Loucy (cell line): ENCODE results near the gene MMP19.

Experiments
- H2AFZ ChIP-seq: fragments of 200-600 bp; sonication (generic); 2 replicates; pipeline ENCODE4 v1.6.0; 2016; ENCODE audit warnings: antibody characterized with exemption, mild to moderate bottlenecking, low read length, moderate library complexity
- H3F3A ChIP-seq: fragments of 200-600 bp; 2 replicates; pipeline ENCODE4 v1.6.0; 2016; ENCODE audit warnings: antibody characterized with exemption, low read depth, mild to moderate bottlenecking
- H3K27me3 ChIP-seq: fragments of 200-600 bp; sonication (generic); 2 replicates; pipeline ENCODE4 v1.6.1; 2014; ENCODE audit warnings: low read length, mild to moderate bottlenecking; ENCODE audit not compliant: insufficient read depth, poor library complexity, severe bottlenecking
- H3K36me3 ChIP-seq: fragments of 200-600 bp; sonication (generic); 2 replicates; pipeline ENCODE4 v1.6.1; 2016; ENCODE audit warnings: low read length; ENCODE audit not compliant: insufficient read depth
- H3K4me1 ChIP-seq: fragments of 200-600 bp; sonication (generic); 2 replicates; pipeline ENCODE4 v1.5.1; 2014; ENCODE audit warnings: low read length, mild to moderate bottlenecking; ENCODE audit not compliant: insufficient read depth, poor library complexity, severe bottlenecking
- H3K4me2 ChIP-seq: fragments of 200-600 bp; sonication (generic); 2 replicates; pipeline ENCODE4 v1.6.0; 2014; ENCODE audit warnings: antibody characterized with exemption, low read length, low read depth, mild to moderate bottlenecking; ENCODE audit not compliant: poor library complexity, severe bottlenecking
- H3K4me3 ChIP-seq: fragments of 200-600 bp; sonication (generic); 2 replicates; pipeline ENCODE4 v1.5.1; 2014; ENCODE audit warnings: low read length, mild to moderate bottlenecking, mixed read lengths; ENCODE audit not compliant: poor library complexity, severe bottlenecking
- H3K79me2 ChIP-seq: fragments of 200-600 bp; sonication (generic); 2 replicates; pipeline ENCODE4 v1.6.1; 2014; ENCODE audit warnings: low read length; ENCODE audit not compliant: insufficient read depth
- H3K9ac ChIP-seq: fragments of 200-600 bp; sonication (generic); 2 replicates; pipeline ENCODE4 v1.6.0; 2014; ENCODE audit warnings: mild to moderate bottlenecking, low read depth, low read length, moderate library complexity; ENCODE audit not compliant: poor library complexity, severe bottlenecking
- H3K9me2 ChIP-seq: fragments of 200-600 bp; sonication (generic); replicated peaks from 2 replicates; pipeline ENCODE4 v1.6.1; 2016; ENCODE audit warnings: low read depth, low read length, mixed read lengths
- H3K9me3 ChIP-seq: fragments of 200-600 bp; sonication (generic); 2 replicates; pipeline ENCODE4 v1.6.1; 2014; ENCODE audit warnings: mild to moderate bottlenecking, antibody characterized with exemption, low read length, low read depth; ENCODE audit not compliant: insufficient read depth
- H4K20me1 ChIP-seq: fragments of 200-600 bp; sonication (generic); 2 replicates; pipeline ENCODE4 v1.6.0; 2014; ENCODE audit warnings: antibody characterized with exemption, low read length, mild to moderate bottlenecking; ENCODE audit not compliant: insufficient read depth, poor library complexity, severe bottlenecking
- EZH2phosphoT487 ChIP-seq: fragments of 200-600 bp; IDR thresholded peaks from 2 replicates; pipeline ENCODE4 v1.6.1; 2018; ENCODE audit warnings: antibody characterized with exemption, mild to moderate bottlenecking, moderate library complexity, borderline replicate concordance
- TF ChIP-seq, protein P1 (sequence below): fragments of 200-600 bp; sonication (generic); conservative IDR thresholded peaks from 2 replicates; pipeline ENCODE4 v1.5.1; 2014; ENCODE audit warnings: mild to moderate bottlenecking, antibody characterized with exemption, low read length

The MMP19 gene

GRCh38 chr12:55789893-55790292 lies 52.8 kb downstream of the MMP19 start:
- Histone ChIP-seq H3K4me1 (no peaks in the 10 kb centered on the region), H3K9me2 (no peaks in the 10 kb centered on the region), H3K4me3 (no peak overlapping the region), H3K36me3 (peaks cover 87% of the 10 kb centered on the region), H3K27me3 (no peaks in the 10 kb centered on the region), H4K20me1 (no peaks in the 10 kb centered on the region), H3K9ac (no peak overlapping the region), H3K4me2 (no peak overlapping the region), H2AFZ (no peak overlapping the region), H3K9me3 (no peaks in the 10 kb centered on the region), H3F3A (no peaks in the 10 kb centered on the region), H3K79me2 (0 out of 2 replicates have a peak, but pooled peaks cover 4% of the 10 kb centered on the region)
- TF ChIP-seq EZH2phosphoT487, result no peak
- TF ChIP-seq, protein P1, sequence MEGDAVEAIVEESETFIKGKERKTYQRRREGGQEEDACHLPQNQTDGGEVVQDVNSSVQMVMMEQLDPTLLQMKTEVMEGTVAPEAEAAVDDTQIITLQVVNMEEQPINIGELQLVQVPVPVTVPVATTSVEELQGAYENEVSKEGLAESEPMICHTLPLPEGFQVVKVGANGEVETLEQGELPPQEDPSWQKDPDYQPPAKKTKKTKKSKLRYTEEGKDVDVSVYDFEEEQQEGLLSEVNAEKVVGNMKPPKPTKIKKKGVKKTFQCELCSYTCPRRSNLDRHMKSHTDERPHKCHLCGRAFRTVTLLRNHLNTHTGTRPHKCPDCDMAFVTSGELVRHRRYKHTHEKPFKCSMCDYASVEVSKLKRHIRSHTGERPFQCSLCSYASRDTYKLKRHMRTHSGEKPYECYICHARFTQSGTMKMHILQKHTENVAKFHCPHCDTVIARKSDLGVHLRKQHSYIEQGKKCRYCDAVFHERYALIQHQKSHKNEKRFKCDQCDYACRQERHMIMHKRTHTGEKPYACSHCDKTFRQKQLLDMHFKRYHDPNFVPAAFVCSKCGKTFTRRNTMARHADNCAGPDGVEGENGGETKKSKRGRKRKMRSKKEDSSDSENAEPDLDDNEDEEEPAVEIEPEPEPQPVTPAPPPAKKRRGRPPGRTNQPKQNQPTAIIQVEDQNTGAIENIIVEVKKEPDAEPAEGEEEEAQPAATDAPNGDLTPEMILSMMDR, result no peak

DNA sequence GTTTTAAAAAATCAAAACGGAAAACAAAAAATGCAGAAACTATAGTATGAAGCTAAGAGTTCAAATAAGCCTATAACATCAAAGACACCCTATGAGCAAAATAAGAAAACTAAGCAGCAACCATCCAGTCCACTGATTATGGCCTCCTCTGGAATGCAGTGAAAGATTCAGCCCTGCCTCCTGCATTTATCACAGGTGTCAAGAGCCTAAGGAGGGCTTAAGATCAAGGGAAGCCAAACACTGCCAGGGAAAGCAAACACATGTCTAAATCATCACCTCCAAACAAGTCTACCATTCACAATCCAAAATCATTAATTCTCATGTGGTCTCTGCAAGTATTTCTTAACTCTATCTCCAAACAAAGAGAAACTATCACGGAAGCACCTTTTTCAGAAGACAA lies 53.6 kb downstream of the MMP19 start:
- Histone ChIP-seq H3K36me3 (peaks cover 88% of the 10 kb centered on the region), H3K9me2 (no peaks in the 10 kb centered on the region), H3K9ac (no peak overlapping the region), H3K4me2 (no peak overlapping the region), H4K20me1 (no peaks in the 10 kb centered on the region), H2AFZ (no peak overlapping the region), H3F3A (no peaks in the 10 kb centered on the region), H3K9me3 (no peaks in the 10 kb centered on the region), H3K4me1 (no peaks in the 10 kb centered on the region), H3K79me2 (0 out of 2 replicates have a peak, but pooled peaks cover 4% of the 10 kb centered on the region), H3K4me3 (no peak overlapping the region), H3K27me3 (no peaks in the 10 kb centered on the region)
- TF ChIP-seq EZH2phosphoT487, result no peak
- TF ChIP-seq, protein P1, result no peak

DNA sequence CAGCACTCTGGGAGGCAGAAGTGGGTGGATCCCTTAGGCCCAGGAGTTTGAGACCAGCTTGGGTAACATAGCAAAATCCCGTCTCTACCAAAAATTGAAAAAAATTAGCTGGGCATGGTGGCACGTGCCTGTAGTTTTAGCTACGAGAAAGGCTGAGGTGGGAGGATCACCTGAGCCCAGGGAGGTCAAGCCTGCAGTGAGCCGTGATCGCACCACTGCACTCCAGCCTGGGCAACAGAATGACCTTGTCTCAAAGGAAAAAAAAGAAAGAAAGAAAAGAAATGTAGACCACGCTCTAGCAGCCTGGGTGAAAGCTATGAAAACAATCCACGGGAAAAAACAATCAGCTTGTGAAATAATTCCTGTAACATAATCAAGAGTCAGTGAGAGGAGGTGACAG lies 54.2 kb downstream of the MMP19 start:
- Histone ChIP-seq H3K9me2 (no peaks in the 10 kb centered on the region), H3K4me3 (no peak overlapping the region), H3K9me3 (no peaks in the 10 kb centered on the region), H3K27me3 (no peaks in the 10 kb centered on the region), H4K20me1 (no peaks in the 10 kb centered on the region), H3K79me2 (0 out of 2 replicates have a peak, but pooled peaks cover 4% of the 10 kb centered on the region), H3K36me3 (peaks cover 88% of the 10 kb centered on the region), H2AFZ (no peak overlapping the region), H3K9ac (no peak overlapping the region), H3K4me1 (no peaks in the 10 kb centered on the region), H3K4me2 (no peak overlapping the region), H3F3A (no peaks in the 10 kb centered on the region)
- TF ChIP-seq, protein P1, result no peak
- TF ChIP-seq EZH2phosphoT487, result no peak
